AG09309 (cell line): ENCODE data around the gene BCL2A1.
"Not testable (repeated sequence)": the region's sequence is repeated elsewhere in the genome, so short reads cannot be mapped to it uniquely, and the experiment has no call there.

Experiments used
- DNase-seq: peaks from one replicate; pipeline ENCODE4 v3.0.0-alpha.2; 2010; ENCODE audit warnings: low read depth
- H3K4me3 ChIP-seq: 2 replicates; pipeline ENCODE4 v1.5.1; 2011; ENCODE audit warnings: mild to moderate bottlenecking, low read depth, low read length, moderate library complexity; ENCODE audit not compliant: control insufficient read depth
- TF ChIP-seq, protein P1 (sequence below): IDR thresholded peaks from 2 replicates; pipeline ENCODE4 v1.5.1; 2011; ENCODE audit warnings: mild to moderate bottlenecking, low read depth, low read length, inconsistent platforms; ENCODE audit not compliant: insufficient read depth, control insufficient read depth; ENCODE audit errors: missing control alignments

BCL2A1 gene

DNA sequence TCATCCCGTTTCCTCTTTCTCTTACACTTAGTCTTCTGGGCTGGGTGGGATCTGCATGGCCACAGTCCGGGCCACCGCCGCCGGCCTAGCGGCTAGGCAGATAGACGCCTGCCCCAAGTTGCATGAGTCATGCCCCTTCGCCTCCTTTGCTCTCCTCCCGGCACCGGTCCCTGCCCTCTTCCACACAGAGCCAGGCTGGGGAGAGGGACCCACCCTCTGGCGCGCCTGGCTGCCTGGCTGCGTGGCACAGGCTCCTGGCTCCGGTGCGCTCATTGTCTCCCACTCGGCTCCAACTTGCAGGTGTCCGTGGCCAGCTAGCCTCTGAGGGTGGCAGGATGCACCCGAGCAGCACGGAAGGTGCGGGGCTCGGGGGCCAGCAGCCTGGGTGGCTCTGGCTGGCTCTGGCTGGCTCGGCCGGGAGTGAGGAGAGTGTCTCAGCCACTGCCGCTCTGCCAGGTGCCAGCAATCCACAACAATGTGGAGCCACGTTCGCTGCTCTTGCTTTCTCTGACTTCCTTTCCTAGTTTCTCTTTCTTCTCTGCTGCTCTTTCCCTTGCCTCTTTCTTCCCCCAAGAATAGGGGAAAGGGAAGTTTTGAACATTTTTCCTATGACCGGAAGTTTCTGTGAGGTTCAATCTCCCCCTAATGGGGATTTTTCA is 51.8 kb downstream of the BCL2A1 start:
- DNase-seq: no peak

DNA sequence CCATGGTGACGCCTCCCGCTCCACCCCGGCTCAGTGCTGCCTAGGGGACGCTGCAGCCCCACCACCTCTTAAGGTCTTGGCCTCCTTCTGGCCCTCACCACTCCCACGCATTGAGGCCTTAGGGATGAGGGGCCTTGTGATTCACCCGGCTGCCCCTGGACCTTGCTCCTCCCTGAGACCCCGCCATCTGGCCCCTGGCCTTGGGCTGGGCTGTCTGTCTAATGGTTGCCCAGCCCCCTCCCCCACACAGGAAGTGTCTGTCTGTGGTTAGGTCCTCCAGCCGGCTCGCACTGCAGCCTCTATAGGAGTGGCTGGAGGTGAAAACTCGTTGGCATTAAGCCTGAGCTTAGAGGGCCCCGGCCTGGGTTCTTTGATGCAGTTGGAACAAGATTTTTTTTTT is 52.7 kb downstream of the BCL2A1 start:
- DNase-seq: no peak
- TF ChIP-seq, protein P1, sequence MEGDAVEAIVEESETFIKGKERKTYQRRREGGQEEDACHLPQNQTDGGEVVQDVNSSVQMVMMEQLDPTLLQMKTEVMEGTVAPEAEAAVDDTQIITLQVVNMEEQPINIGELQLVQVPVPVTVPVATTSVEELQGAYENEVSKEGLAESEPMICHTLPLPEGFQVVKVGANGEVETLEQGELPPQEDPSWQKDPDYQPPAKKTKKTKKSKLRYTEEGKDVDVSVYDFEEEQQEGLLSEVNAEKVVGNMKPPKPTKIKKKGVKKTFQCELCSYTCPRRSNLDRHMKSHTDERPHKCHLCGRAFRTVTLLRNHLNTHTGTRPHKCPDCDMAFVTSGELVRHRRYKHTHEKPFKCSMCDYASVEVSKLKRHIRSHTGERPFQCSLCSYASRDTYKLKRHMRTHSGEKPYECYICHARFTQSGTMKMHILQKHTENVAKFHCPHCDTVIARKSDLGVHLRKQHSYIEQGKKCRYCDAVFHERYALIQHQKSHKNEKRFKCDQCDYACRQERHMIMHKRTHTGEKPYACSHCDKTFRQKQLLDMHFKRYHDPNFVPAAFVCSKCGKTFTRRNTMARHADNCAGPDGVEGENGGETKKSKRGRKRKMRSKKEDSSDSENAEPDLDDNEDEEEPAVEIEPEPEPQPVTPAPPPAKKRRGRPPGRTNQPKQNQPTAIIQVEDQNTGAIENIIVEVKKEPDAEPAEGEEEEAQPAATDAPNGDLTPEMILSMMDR: no peak

More for the DNA sequence above, 51.8 kb downstream of the BCL2A1 start:
- H3K4me3 ChIP-seq: no peak overlapping the region
- TF ChIP-seq, protein P1: no peak

DNA sequence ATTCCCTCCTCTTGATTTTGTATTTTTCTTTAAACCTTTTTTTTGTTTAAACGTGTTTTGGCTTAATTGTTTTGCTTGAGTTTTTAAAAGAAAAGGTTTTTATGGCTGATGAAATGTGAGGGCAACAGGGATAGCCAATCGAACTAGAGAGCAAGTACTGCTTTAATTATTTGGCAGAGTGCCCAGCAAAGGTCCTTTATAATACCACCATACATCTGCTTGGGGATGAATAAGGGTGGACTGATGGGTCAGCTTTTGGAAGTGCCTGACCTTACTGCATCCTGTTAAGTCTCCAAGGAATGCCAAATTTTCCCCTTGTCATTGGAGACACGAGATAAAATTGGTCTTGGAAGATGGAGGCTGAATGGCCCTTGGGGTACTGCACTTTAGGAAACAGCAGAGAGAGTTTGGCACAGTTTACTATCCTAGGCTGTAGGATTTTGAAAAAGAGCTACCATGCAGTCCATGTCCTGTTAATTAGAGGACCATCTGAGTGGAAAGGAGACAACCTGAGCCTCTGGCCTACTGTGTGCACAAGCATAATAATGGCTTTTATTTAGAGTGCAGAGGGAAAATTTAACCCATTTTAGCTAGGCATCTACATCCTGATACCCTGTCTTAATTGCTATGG is 54.4 kb downstream of the BCL2A1 start:
- TF ChIP-seq, protein P1: no peak
- H3K4me3 ChIP-seq: no peak overlapping the region
- no peak for DNase-seq

More for the DNA sequence above, 52.7 kb downstream of the BCL2A1 start:
- no peak overlapping the region for H3K4me3 ChIP-seq

DNA sequence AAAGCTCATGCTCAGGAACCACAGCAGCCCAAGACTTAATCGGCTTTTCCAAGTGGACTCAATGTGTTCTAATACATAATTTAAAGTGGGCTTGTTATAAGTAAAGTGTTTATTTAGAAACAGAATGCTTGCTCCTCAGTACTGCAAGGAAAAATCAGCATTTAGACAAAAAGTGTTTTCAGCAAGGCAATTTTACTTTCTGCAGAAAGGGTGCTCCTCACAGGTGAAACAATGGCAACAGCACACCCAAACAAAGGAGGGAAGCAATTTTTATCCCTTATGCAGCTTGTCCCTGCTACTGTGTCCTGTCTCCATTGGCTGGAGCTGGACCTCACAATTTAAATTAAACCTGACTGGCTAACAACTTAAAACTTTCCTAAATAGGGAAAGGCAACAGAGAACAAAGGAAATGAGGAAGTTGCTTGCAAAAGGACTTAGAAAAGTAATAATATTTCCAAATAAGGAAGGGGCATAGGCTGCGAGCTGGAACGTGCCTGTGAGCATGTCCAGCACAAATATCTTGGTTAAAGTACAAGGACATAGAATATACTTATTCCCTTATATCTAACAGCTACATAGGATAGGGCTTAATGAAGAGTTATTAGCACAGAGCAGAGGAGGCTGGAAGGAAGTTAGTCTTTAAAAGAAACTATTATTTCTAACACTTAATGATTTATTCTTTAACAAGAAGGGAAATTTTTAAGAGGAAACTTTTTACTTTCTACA is 55.1 kb downstream of the BCL2A1 start:
- DNase-seq: not testable (repeated sequence)

DNA sequence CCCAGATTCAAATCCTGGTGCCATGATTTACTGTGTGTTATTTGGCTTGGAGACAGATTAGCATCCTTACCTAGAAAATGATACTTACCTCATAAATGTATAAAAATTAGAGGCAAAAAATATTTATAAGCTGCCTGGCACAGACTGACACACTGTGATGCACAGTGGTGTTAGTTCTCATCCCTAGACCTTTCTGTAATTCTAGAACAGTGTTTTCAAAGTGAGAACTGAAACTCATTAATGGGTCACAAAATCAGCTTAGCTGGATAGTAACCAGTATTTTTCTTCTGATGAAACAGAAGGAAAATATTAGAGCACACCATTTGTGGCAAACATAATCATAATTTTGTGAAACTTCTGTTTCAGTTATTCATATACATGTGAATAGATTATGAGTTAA is 56.3 kb downstream of the BCL2A1 start:
- TF ChIP-seq, protein P1: no peak
- DNase-seq: no peak
- no peak overlapping the region for H3K4me3 ChIP-seq

More for the DNA sequence above, 55.1 kb downstream of the BCL2A1 start:
- H3K4me3 ChIP-seq: not testable (repeated sequence)
